Gastrocnemius medialis (tissue), 4 donors: ENCODE data around the gene CALN1. TPM values are rescaled to one million over a fixed set of nuclear protein-coding genes. Genes with fewer than 3 reads are reported as not detected.
"Not testable (repeated sequence)": the region's sequence is repeated elsewhere in the genome, so short reads cannot be mapped to it uniquely, and the experiment has no call there.

Source experiments
- ATAC-seq, 2 donors: fragments of 150-250 bp; one replicate each; pipeline ENCODE4 v1.9.1; 2016
- DNase-seq, 2 donors: peaks; one replicate each; pipeline ENCODE4 v3.0.0-alpha.2; 2019
- H3K27ac ChIP-seq, 4 donors: fragments of 200-600 bp; sonication (generic); 1 replicate in 1 of 4; 2 replicates in 3 of 4; pipeline ENCODE4 v1.5.1; 2016 to 2018; ENCODE audit warnings: mild to moderate bottlenecking in 2 of 4, moderate library complexity in 1 of 4
- H3K27me3 ChIP-seq, 3 donors: fragments of 200-600 bp; sonication (generic) in 2 of 3; 1 replicate in 1 of 3; 2 replicates in 2 of 3; pipeline versions ENCODE4 v1.5.1 to v1.6.0; 2016 to 2019; ENCODE audit warnings: mild to moderate bottlenecking in 1 of 3, moderate library complexity in 1 of 3
- H3K36me3 ChIP-seq, 2 donors: fragments of 200-600 bp; sonication (generic) in 1 of 2; one replicate each; pipeline ENCODE4 v1.5.1; 2017 to 2018
- H3K4me1 ChIP-seq, 2 donors: fragments of 200-600 bp; sonication (generic) in 1 of 2; one replicate each; pipeline ENCODE4 v1.5.1; 2016 to 2017; ENCODE audit warnings: mild to moderate bottlenecking in 2 of 2
- H3K4me3 ChIP-seq, 4 donors: fragments of 200-600 bp; sonication (generic) in 3 of 4; 1 replicate in 1 of 4; 2 replicates in 3 of 4; pipeline ENCODE4 v1.5.1; 2016 to 2019; ENCODE audit warnings: mild to moderate bottlenecking in 2 of 4
- H3K9me3 ChIP-seq, 3 donors: fragments of 200-600 bp; sonication (generic) in 2 of 3; 1 replicate in 1 of 3; 2 replicates in 2 of 3; pipeline ENCODE4 v1.5.1; 2016 to 2019
- CTCF ChIP-seq, 5 experiments: fragments of 450-650 bp in 3 of 5; fragments of 200-600 bp in 2 of 5; sonication (generic) in 2 of 5; IDR thresholded peaks in 4 of 5; conservative IDR thresholded peaks in 1 of 5; 1 replicate in 4 of 5; 2 replicates in 1 of 5; pipeline ENCODE4 v1.5.1; 2016 to 2019; ENCODE audit warnings: antibody characterized with exemption in 5 of 5, mild to moderate bottlenecking in 3 of 5, moderate library complexity in 3 of 5
- POLR2A ChIP-seq, 2 donors: fragments of 450-650 bp; IDR thresholded peaks; one replicate each; pipeline ENCODE4 v1.6.1; 2017; ENCODE audit warnings: antibody characterized with exemption in 2 of 2, mild to moderate bottlenecking in 2 of 2, moderate library complexity in 2 of 2
- in situ Hi-C, 4 donors: fragments of 200-750 bp; cut with MboI; loops; one replicate each; pipeline versions ENCODE4 v1.15.0 to v1.8.0; 2017; ENCODE audit warnings: low sequenced_read_pairs in 4 of 4
- intact Hi-C: fragments of 100-400 bp; cut with DNase I; formaldehyde crosslinking; loops from one replicate; pipeline ENCODE4 v1.15.1; 2023; ENCODE audit warnings: low total_unique reads
- total RNA-seq, 4 donors: library from RNA; depleted of rRNA; stranded (reverse); fragments of >200 nt; gene quantifications; one replicate each; pipeline versions ENCODE4 v1.1.0 to v1.2.3, GENCODE V29; 2016

CALN1 gene
- total RNA-seq, 4 donors from 2014 or later = not detected

GRCh38 chr7:72213769-72214168 lies 198.4 kb downstream of the CALN1 start:
- H3K36me3 ChIP-seq = no peaks in the 10 kb centered on the region
- H3K4me3 ChIP-seq = no peak overlapping the region
- no peaks in the 10 kb centered on the region for H3K4me1 ChIP-seq
- DNase-seq (no peak), ATAC-seq (no peak)
- H3K9me3 ChIP-seq = no peaks in the 10 kb centered on the region
- intact Hi-C loops (no loop called here), in situ Hi-C loops (no loop called here)
- TF ChIP-seq CTCF (IDR thresholded peaks at IDR 0.05 in 4 of 5, conservative IDR thresholded peaks at IDR 0.05 in 1 of 5) (no peak), POLR2A (IDR thresholded peaks at IDR 0.05) (no peak)
- H3K27me3 ChIP-seq = no peaks in the 10 kb centered on the region
- no peak overlapping the region for H3K27ac ChIP-seq

- intact Hi-C loops = no loop called here
Observed at GRCh38 chr7:72213081-72213480, 199.1 kb downstream of the CALN1 start.

GRCh38 chr7:72211175-72211574 lies 201.0 kb downstream of the CALN1 start:
- ATAC-seq (no peak), DNase-seq (no peak)
- Histone ChIP-seq H3K27me3 (no peaks in the 10 kb centered on the region), H3K4me3 (no peak overlapping the region), H3K4me1 (no peaks in the 10 kb centered on the region), H3K36me3 (no peaks in the 10 kb centered on the region), H3K27ac (no peak overlapping the region), H3K9me3 (no peaks in the 10 kb centered on the region)
- in situ Hi-C loops = no loop called here
- intact Hi-C loops = no loop called here
- no peak for TF ChIP-seq CTCF (IDR thresholded peaks at IDR 0.05 in 4 of 5, conservative IDR thresholded peaks at IDR 0.05 in 1 of 5)
- TF ChIP-seq POLR2A (IDR thresholded peaks at IDR 0.05) = no peak

More at GRCh38 chr7:72213081-72213480, 199.1 kb downstream of the CALN1 start:
- H3K27me3 ChIP-seq = no peaks in the 10 kb centered on the region
- ATAC-seq = no peak
- H3K9me3 ChIP-seq = no peaks in the 10 kb centered on the region
- H3K27ac ChIP-seq = no peak overlapping the region
- no peak for DNase-seq
- in situ Hi-C loops = no loop called here
- no peak overlapping the region for H3K4me3 ChIP-seq
- H3K36me3 ChIP-seq = no peaks in the 10 kb centered on the region
- no peaks in the 10 kb centered on the region for H3K4me1 ChIP-seq
- no peak for TF ChIP-seq POLR2A (IDR thresholded peaks at IDR 0.05)
- no peak for TF ChIP-seq CTCF (IDR thresholded peaks at IDR 0.05 in 4 of 5, conservative IDR thresholded peaks at IDR 0.05 in 1 of 5)

- intact Hi-C loops, ATAC-seq: not testable (repeated sequence)
Observed at GRCh38 chr7:72209006-72209405, 203.1 kb downstream of the CALN1 start.

GRCh38 chr7:72196176-72196575 lies 216.0 kb downstream of the CALN1 start:
- no peak for TF ChIP-seq POLR2A (IDR thresholded peaks at IDR 0.05)
- no peak for TF ChIP-seq CTCF (IDR thresholded peaks at IDR 0.05 in 4 of 5, conservative IDR thresholded peaks at IDR 0.05 in 1 of 5)
- in situ Hi-C loops = no loop called here
- Histone ChIP-seq H3K27me3 (no peaks in the 10 kb centered on the region), H3K4me3 (no peak overlapping the region), H3K36me3 (no peaks in the 10 kb centered on the region), H3K4me1 (no peaks in the 10 kb centered on the region), H3K27ac (no peak overlapping the region), H3K9me3 (no peaks in the 10 kb centered on the region)
- intact Hi-C loops = no loop called here
- ATAC-seq (no peak), DNase-seq (no peak)

More at GRCh38 chr7:72209006-72209405, 203.1 kb downstream of the CALN1 start:
- H3K4me3 ChIP-seq, H3K4me1 ChIP-seq, H3K36me3 ChIP-seq, H3K27me3 ChIP-seq, H3K27ac ChIP-seq, in situ Hi-C loops, DNase-seq, H3K9me3 ChIP-seq: not testable (repeated sequence)
